Measurements from ENCODE around the gene STAMBPL1. TPM values are rescaled to one million over a fixed set of nuclear protein-coding genes. Genes with fewer than 3 reads are reported as not detected.

Gene STAMBPL1
- total RNA-seq, 4 donors from 2014 or later = 14.4 to 25.1 (median 16.2) TPM

- ATAC-seq (ENCODE audit: low FRiP score) = no peak
- no peak for DNase-seq (ENCODE audit: low spot score)
- TF ChIP-seq, protein P1, sequence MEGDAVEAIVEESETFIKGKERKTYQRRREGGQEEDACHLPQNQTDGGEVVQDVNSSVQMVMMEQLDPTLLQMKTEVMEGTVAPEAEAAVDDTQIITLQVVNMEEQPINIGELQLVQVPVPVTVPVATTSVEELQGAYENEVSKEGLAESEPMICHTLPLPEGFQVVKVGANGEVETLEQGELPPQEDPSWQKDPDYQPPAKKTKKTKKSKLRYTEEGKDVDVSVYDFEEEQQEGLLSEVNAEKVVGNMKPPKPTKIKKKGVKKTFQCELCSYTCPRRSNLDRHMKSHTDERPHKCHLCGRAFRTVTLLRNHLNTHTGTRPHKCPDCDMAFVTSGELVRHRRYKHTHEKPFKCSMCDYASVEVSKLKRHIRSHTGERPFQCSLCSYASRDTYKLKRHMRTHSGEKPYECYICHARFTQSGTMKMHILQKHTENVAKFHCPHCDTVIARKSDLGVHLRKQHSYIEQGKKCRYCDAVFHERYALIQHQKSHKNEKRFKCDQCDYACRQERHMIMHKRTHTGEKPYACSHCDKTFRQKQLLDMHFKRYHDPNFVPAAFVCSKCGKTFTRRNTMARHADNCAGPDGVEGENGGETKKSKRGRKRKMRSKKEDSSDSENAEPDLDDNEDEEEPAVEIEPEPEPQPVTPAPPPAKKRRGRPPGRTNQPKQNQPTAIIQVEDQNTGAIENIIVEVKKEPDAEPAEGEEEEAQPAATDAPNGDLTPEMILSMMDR (IDR thresholded peaks at IDR 0.05) = no peak
These were observed 82.3 kb downstream of the STAMBPL1 start for GRCh38 chr10:88962336-88962735.

- DNase-seq (ENCODE audit: low spot score) = no peak
These were observed 83.3 kb downstream of the STAMBPL1 start for GRCh38 chr10:88963318-88963717.

DNA sequence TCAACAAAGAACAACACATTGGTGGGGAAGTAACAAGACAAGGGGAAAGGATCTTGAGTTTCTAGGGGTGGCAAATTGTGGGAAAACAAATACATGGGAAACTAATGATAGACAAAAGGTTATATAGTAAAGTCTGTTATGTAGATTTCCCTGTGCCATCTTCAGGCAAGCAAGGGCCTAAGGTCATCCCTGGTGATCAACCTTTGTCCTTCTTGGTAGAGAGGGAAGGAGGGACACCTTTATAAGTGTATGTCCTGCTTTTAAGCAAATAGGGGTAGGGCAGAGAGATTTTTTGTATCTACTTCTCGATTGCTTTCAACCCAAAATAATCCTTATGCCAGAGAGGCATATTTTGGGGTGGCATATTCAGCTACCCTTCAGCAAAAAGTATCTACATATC, 84.3 kb downstream of the STAMBPL1 start:
- DNase-seq (ENCODE audit: low spot score) (no peak), ATAC-seq (ENCODE audit: low FRiP score) (no peak)
- TF ChIP-seq, protein P1 (IDR thresholded peaks at IDR 0.05) = no peak

More at GRCh38 chr10:88963318-88963717, 83.3 kb downstream of the STAMBPL1 start:
- ATAC-seq (ENCODE audit: low FRiP score) = no peak
- TF ChIP-seq, protein P1 (IDR thresholded peaks at IDR 0.05) = no peak

DNA sequence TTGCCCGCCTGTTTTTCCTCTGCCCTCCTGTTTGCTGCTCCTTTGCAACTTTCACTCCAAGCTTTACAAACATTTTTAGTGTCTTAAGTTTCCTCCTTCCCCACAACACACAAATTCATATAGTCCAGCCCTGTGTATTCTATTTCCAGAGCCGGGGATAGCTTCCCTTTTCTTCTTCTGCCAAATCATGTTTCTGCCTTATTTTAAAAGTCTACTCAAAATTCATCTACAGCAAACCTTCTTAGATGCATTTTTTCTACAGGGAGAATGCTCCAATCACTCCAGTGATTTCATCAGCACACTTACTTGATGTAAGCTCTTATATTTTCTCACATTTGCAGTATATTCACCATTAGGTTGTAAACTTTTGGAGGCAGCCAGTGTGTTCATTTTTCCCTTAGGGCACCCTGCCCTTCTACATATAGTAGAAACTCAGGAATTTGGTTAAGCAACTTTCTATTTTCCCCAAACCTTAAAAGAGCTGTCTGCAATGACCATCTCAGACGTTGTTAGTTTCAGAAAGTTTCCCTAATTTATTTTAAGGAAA, 84.9 kb downstream of the STAMBPL1 start:
- ATAC-seq (ENCODE audit: low FRiP score) (no peak), DNase-seq (ENCODE audit: low spot score) (no peak)
- TF ChIP-seq, protein P1 (IDR thresholded peaks at IDR 0.05) = no peak

GRCh38 chr10:88966797-88967196, 86.8 kb downstream of the STAMBPL1 start:
- TF ChIP-seq, protein P1 (IDR thresholded peaks at IDR 0.05) = no peak
- ATAC-seq (ENCODE audit: low FRiP score) = no peak
- no peak for DNase-seq (ENCODE audit: low spot score)

- ATAC-seq (ENCODE audit: low FRiP score) = no peak
These were observed 88.3 kb downstream of the STAMBPL1 start for GRCh38 chr10:88968391-88968790.

More at GRCh38 chr10:88968391-88968790, 88.3 kb downstream of the STAMBPL1 start:
- DNase-seq (ENCODE audit: low spot score) = no peak
- TF ChIP-seq, protein P1 (IDR thresholded peaks at IDR 0.05) = no peak
